Suprapubic skin (tissue), 3 donors: Measurements from ENCODE around the gene RNF217.

Experiments used
- CTCF ChIP-seq, 2 donors: fragments of 200-600 bp in 1 of 2; fragments of 450-650 bp in 1 of 2; sonication (generic) in 1 of 2; IDR thresholded peaks; one replicate each; pipeline ENCODE4 v1.5.1; 2016 to 2019; ENCODE audit warnings: antibody characterized with exemption in 2 of 2, mild to moderate bottlenecking in 1 of 2, moderate library complexity in 1 of 2
- POLR2A ChIP-seq, 2 donors: fragments of 450-650 bp; IDR thresholded peaks; one replicate each; pipeline ENCODE4 v1.6.1; 2017; ENCODE audit warnings: antibody characterized with exemption in 2 of 2, mild to moderate bottlenecking in 2 of 2, moderate library complexity in 2 of 2

DNA sequence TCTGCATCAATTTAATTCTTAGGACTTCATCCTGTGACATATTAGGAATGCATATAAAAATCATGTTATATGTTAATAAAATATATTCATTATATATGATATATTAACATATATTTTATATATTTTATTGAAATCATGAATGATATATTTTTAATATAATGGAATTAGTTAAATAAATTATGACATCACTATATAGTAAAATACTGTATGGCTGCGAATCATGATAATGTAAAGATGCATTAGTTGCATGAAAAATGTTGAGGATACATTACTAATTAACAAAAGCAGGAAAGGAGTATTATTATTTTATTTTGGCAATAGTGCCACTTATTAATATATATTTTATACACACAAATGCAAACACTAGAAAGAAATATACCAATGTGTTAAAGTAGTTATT lies 8.4 kb upstream of the RNF217 start:
- TF ChIP-seq CTCF (IDR thresholded peaks at IDR 0.05) (no peak), POLR2A (IDR thresholded peaks at IDR 0.05) (no peak)
